H1 (cell line): ENCODE results near the gene TGM3. TPM values are rescaled to one million over a fixed set of nuclear protein-coding genes. Genes with fewer than 3 reads are reported as not detected.

ENCODE experiments used
- CHD2 ChIP-seq: IDR thresholded peaks from 2 replicates; pipeline ENCODE4 v1.6.1; 2012; ENCODE audit warnings: low read length, improper control_type of control experiment
- E2F6 ChIP-seq: IDR thresholded peaks from 2 replicates; pipeline ENCODE4 v1.6.1; 2012; ENCODE audit warnings: inconsistent platforms
- POU5F1 ChIP-seq: IDR thresholded peaks from 2 replicates; pipeline ENCODE4 v1.6.1; 2011; ENCODE audit warnings: low read depth, mild to moderate bottlenecking, low read length, moderate library complexity
- RAD21 ChIP-seq, 2 experiments: IDR thresholded peaks in 1 of 2; conservative IDR thresholded peaks in 1 of 2; 2 replicates each; pipeline ENCODE4 v1.6.1; 2011; ENCODE audit warnings: low read depth in 2 of 2, low read length in 2 of 2, improper control_type of control experiment in 1 of 2, inconsistent platforms in 1 of 2, mild to moderate bottlenecking in 1 of 2, moderate library complexity in 1 of 2
- RBBP5 ChIP-seq: IDR thresholded peaks from 2 replicates; pipeline ENCODE4 v1.7.1; 2012; ENCODE audit warnings: low read depth, mild to moderate bottlenecking, inconsistent platforms, low read length, moderate library complexity, borderline replicate concordance
- ZNF274 ChIP-seq: IDR thresholded peaks from 2 replicates; pipeline ENCODE4 v1.7.0; 2012; ENCODE audit warnings: low read length, borderline replicate concordance; ENCODE audit errors: extremely low read depth
- polyA plus RNA-seq, 7 experiments: library from polyadenylated mRNA; depleted of rRNA in 3 of 7; stranded (reverse) in 5 of 7; unstranded in 2 of 7; fragments of >200 nt in 5 of 7; fragments of 200-250 nt in 2 of 7; gene quantifications; 1 replicate in 5 of 7; 2 replicates in 1 of 7; 4 replicates in 1 of 7; pipeline versions ENCODE4 v1.2.1 to v1.2.3, GENCODE V29; 2011 to 2013; ENCODE audit warnings: missing spikeins in 2 of 7, mixed read lengths in 2 of 7
- total RNA-seq: library from RNA; stranded (reverse); fragmentation: NEBNext Ultra II Directional; extraction: Animal tissue kit (Norgen Biotek cat#: 25700); gene quantifications from 2 replicates; pipeline ENCODE4 v1.2.1, GENCODE V29; 2021
- TF ChIP-seq, protein P1 (sequence below): fragments of 300-600 bp; sonication (generic); IDR thresholded peaks from 2 replicates; pipeline ENCODE4 v1.7.1; 2012; ENCODE audit warnings: low read length, moderate library complexity, mild to moderate bottlenecking, inconsistent platforms; ENCODE audit not compliant: insufficient replicate concordance
- TF ChIP-seq, protein P2 (sequence below), 3 experiments: IDR thresholded peaks; 1 replicate in 2 of 3; 2 replicates in 1 of 3; pipeline versions ENCODE4 v1.5.1 to v1.6.1; 2011; ENCODE audit warnings: low read length in 3 of 3, mild to moderate bottlenecking in 3 of 3, inconsistent platforms in 2 of 3, low read depth in 1 of 3, moderate library complexity in 1 of 3; ENCODE audit not compliant: insufficient read depth in 1 of 3; ENCODE audit errors: control extremely low read depth in 1 of 3

TGM3 gene
- total and polyA plus RNA-seq, 2 of the 8 experiments (the other 6 are each of a cell fraction or from before 2014, with no cell fraction given), result 0.12 TPM; not detected in 1

- TF ChIP-seq, protein P1, sequence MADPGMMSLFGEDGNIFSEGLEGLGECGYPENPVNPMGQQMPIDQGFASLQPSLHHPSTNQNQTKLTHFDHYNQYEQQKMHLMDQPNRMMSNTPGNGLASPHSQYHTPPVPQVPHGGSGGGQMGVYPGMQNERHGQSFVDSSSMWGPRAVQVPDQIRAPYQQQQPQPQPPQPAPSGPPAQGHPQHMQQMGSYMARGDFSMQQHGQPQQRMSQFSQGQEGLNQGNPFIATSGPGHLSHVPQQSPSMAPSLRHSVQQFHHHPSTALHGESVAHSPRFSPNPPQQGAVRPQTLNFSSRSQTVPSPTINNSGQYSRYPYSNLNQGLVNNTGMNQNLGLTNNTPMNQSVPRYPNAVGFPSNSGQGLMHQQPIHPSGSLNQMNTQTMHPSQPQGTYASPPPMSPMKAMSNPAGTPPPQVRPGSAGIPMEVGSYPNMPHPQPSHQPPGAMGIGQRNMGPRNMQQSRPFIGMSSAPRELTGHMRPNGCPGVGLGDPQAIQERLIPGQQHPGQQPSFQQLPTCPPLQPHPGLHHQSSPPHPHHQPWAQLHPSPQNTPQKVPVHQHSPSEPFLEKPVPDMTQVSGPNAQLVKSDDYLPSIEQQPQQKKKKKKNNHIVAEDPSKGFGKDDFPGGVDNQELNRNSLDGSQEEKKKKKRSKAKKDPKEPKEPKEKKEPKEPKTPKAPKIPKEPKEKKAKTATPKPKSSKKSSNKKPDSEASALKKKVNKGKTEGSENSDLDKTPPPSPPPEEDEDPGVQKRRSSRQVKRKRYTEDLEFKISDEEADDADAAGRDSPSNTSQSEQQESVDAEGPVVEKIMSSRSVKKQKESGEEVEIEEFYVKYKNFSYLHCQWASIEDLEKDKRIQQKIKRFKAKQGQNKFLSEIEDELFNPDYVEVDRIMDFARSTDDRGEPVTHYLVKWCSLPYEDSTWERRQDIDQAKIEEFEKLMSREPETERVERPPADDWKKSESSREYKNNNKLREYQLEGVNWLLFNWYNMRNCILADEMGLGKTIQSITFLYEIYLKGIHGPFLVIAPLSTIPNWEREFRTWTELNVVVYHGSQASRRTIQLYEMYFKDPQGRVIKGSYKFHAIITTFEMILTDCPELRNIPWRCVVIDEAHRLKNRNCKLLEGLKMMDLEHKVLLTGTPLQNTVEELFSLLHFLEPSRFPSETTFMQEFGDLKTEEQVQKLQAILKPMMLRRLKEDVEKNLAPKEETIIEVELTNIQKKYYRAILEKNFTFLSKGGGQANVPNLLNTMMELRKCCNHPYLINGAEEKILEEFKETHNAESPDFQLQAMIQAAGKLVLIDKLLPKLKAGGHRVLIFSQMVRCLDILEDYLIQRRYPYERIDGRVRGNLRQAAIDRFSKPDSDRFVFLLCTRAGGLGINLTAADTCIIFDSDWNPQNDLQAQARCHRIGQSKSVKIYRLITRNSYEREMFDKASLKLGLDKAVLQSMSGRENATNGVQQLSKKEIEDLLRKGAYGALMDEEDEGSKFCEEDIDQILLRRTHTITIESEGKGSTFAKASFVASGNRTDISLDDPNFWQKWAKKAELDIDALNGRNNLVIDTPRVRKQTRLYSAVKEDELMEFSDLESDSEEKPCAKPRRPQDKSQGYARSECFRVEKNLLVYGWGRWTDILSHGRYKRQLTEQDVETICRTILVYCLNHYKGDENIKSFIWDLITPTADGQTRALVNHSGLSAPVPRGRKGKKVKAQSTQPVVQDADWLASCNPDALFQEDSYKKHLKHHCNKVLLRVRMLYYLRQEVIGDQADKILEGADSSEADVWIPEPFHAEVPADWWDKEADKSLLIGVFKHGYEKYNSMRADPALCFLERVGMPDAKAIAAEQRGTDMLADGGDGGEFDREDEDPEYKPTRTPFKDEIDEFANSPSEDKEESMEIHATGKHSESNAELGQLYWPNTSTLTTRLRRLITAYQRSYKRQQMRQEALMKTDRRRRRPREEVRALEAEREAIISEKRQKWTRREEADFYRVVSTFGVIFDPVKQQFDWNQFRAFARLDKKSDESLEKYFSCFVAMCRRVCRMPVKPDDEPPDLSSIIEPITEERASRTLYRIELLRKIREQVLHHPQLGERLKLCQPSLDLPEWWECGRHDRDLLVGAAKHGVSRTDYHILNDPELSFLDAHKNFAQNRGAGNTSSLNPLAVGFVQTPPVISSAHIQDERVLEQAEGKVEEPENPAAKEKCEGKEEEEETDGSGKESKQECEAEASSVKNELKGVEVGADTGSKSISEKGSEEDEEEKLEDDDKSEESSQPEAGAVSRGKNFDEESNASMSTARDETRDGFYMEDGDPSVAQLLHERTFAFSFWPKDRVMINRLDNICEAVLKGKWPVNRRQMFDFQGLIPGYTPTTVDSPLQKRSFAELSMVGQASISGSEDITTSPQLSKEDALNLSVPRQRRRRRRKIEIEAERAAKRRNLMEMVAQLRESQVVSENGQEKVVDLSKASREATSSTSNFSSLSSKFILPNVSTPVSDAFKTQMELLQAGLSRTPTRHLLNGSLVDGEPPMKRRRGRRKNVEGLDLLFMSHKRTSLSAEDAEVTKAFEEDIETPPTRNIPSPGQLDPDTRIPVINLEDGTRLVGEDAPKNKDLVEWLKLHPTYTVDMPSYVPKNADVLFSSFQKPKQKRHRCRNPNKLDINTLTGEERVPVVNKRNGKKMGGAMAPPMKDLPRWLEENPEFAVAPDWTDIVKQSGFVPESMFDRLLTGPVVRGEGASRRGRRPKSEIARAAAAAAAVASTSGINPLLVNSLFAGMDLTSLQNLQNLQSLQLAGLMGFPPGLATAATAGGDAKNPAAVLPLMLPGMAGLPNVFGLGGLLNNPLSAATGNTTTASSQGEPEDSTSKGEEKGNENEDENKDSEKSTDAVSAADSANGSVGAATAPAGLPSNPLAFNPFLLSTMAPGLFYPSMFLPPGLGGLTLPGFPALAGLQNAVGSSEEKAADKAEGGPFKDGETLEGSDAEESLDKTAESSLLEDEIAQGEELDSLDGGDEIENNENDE, result no peak
- TF ChIP-seq RAD21 (IDR thresholded peaks at IDR 0.05 in 1 of 2, conservative IDR thresholded peaks at IDR 0.05 in 1 of 2; ENCODE audit: low read depth in 2 of 2, low read length in 2 of 2) (no peak), CHD2 (no peak), E2F6 (no peak), RBBP5 (no peak), ZNF274 (no peak), POU5F1 (no peak)
- TF ChIP-seq, protein P2, sequence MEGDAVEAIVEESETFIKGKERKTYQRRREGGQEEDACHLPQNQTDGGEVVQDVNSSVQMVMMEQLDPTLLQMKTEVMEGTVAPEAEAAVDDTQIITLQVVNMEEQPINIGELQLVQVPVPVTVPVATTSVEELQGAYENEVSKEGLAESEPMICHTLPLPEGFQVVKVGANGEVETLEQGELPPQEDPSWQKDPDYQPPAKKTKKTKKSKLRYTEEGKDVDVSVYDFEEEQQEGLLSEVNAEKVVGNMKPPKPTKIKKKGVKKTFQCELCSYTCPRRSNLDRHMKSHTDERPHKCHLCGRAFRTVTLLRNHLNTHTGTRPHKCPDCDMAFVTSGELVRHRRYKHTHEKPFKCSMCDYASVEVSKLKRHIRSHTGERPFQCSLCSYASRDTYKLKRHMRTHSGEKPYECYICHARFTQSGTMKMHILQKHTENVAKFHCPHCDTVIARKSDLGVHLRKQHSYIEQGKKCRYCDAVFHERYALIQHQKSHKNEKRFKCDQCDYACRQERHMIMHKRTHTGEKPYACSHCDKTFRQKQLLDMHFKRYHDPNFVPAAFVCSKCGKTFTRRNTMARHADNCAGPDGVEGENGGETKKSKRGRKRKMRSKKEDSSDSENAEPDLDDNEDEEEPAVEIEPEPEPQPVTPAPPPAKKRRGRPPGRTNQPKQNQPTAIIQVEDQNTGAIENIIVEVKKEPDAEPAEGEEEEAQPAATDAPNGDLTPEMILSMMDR (IDR thresholded peaks at IDR 0.05; ENCODE audit: control extremely low read depth in 1 of 3, insufficient read depth in 1 of 3, low read depth in 1 of 3, low read length in 3 of 3), result no peak
Observed at GRCh38 chr20:2293971-2294370, 1.8 kb upstream of the TGM3 start (continued).
